NOMO-1 (cell line): ENCODE results near the gene TUBG2.
"Not testable (repeated sequence)": the region's sequence is repeated elsewhere in the genome, so short reads cannot be mapped to it uniquely, and the experiment has no call there.

ENCODE experiments used
- DNase-seq, 2 experiments: peaks; one replicate each; lab custom pipeline; 2025; ENCODE audit not compliant: unreplicated experiment in 2 of 2; lab: John Stamatoyannopoulos, UW

Gene TUBG2

DNA sequence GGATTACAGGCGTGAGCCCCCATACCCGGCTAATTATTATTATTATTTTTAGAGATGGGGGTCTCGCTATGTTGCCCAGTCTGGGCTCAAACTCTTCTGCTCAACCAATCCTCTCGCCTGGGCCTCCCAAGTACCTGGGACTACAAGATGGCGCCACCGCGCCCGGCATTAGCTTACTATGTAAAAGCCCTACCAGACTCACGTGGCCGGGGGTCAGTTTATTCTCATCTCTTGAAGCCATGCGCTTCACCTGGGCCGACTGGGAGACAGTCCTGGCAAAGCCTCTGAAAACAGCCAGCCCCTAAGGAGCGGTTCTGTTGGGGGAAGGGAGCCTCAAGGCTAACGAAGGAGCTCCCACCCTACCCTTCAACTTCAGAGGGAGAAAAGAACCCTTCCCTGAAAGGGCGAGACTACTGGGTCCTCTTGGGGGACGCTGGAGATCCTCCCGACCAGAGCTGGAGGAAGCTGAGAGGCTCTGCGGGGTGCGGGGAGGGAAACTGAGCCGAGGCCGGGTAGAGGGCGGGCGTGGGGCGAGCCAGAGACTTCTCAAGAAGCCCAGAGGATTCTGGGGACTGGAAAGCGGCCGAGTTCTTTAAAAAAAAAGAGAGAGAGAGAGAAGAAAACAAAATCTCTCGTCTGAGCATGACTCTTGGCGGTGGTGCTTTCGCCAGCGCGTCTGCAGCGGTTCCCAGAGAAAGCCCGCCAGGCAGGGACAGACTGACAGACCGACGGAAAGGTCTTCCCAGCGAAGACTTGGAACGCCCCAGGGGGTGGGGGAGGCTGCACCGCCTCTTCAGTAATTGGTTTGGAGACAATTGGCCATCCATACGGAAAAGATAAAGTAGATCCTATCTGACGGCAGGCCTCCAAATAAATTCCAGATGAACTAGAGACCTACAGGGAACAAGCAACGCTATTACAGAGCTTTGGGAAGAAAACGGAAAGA lies 5.6 kb upstream of the TUBG2 start:
- no peak for DNase-seq

DNA sequence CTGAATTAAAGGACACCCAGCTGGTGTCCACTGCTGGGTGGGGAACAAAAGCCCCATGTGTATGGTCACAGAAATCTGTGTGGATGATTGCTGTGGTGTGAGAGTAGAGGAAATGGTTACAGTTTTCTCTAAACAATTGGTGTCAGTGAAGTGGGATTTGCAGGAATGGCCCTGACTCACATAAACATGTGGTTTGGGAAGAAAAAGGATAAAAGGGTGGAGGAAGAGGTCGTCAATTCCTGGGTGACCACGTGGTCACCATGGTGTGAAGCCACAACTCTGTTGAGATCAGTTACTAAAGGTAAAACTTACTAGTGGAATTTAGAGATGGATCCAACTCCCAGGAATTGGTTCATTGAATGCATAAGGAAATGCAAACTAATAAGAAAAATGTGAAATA lies 3.6 kb upstream of the TUBG2 start:
- no peak for DNase-seq

DNA sequence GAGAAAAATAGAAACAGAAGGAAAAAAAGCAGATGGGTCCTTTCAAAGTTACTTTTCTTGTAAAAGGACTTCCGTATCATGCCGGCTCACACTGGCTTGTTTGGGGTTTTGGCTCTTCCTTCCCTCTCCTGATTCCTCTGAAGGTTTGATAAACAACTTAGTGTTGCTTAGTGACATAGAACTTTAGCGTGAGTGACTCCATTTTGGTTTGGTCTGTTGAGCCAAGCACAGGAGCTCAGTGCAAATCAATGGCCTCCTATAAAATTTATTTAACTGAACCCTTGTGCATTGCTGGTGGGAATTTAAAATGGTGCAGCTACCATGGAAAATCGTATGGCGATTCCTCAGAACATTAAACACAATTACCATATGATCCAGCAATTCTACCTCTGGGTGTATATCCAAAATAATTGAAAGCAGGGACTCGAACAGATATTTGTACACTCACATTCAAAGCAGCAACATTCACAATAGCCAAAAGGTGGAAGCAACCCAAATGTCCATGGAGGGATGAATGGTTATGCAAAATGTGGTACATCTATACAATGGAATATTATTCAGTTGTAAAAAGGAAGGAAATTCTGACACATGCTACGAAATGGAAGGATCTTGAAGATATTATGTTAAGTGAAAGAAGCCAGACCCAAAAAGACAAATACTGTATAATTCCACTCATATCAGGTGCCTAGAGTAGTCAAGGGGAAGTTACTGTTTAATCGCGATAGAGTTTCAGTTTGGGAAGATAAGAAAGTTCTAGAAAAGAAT lies 1.1 kb upstream of the TUBG2 start:
- no peak for DNase-seq

DNA sequence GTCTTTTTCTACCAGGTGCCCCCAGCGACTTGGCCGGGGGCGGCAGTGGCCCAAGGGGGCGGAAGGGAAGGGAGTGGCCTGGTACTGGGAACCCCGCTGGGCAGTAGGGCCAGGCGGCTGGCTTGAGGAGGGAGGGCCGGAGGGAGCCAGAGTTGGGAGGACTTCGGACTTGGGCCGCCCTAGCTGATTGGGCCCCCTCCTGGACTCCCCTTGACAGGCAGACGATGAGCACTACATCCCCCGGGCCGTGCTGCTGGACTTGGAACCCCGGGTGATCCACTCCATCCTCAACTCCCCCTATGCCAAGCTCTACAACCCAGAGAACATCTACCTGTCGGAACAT lies 819 bp downstream of the TUBG2 start:
- not testable (repeated sequence) for DNase-seq

DNA sequence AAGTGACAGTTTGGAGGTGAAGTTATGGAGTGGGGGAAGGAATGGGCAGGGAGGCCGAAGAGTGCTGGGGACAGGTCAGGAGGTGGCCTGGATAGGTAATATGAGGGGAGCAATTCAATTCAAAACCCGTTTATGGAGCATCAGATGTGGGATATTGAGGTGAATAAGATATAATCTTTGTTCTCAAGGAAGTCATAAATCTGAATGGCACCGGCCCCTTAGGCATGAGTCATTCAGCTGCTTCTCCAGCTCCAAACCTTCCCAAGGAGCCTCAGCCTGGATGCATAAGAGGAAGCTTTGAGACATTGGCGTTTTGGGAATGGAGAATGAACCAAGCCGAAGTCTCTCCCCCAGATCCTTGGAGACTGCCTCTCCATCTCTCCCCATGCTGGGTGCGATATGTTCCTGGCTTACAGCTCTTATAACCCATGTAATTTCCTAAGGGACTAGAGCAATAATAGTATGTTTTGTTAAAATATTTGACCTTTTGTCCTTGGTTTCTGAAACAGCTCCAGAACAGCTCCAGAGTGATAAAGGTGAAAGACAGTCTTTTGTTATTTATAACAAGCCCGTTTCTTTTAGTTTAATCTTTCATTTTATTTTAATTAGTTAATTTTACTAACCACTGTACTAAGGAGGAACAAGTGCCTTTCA lies 1.7 kb downstream of the TUBG2 start:
- no peak for DNase-seq

DNA sequence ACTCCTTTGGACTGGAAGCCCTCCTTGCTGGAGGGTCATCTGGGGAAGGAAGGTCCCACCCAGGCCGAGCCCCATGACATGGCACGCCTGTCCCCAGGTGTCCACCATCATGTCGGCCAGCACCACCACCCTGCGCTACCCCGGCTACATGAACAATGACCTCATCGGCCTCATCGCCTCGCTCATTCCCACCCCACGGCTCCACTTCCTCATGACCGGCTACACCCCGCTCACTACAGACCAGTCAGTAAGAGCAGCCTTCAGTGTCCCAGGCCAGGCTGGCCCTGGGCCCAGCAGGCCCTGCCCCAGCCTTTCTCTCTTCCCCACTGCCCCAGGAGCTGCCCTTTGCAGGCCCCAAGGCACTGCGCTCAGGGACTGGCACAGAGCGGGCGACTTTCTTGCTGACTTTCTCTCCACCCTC lies 6.5 kb downstream of the TUBG2 start:
- DNase-seq: no peak

DNA sequence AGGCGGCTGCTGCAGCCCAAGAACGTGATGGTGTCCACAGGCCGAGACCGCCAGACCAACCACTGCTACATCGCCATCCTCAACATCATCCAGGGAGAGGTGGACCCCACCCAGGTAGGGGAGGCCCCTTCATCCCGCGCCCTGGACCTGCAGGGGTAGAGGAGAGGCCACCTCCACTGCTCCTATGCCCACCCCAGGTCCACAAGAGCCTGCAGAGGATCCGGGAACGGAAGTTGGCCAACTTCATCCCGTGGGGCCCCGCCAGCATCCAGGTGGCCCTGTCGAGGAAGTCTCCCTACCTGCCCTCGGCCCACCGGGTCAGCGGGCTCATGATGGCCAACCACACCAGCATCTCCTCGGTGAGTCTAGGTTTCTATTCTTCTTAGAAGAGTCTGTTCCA lies 7.0 kb downstream of the TUBG2 start:
- DNase-seq: not testable (repeated sequence)

DNA sequence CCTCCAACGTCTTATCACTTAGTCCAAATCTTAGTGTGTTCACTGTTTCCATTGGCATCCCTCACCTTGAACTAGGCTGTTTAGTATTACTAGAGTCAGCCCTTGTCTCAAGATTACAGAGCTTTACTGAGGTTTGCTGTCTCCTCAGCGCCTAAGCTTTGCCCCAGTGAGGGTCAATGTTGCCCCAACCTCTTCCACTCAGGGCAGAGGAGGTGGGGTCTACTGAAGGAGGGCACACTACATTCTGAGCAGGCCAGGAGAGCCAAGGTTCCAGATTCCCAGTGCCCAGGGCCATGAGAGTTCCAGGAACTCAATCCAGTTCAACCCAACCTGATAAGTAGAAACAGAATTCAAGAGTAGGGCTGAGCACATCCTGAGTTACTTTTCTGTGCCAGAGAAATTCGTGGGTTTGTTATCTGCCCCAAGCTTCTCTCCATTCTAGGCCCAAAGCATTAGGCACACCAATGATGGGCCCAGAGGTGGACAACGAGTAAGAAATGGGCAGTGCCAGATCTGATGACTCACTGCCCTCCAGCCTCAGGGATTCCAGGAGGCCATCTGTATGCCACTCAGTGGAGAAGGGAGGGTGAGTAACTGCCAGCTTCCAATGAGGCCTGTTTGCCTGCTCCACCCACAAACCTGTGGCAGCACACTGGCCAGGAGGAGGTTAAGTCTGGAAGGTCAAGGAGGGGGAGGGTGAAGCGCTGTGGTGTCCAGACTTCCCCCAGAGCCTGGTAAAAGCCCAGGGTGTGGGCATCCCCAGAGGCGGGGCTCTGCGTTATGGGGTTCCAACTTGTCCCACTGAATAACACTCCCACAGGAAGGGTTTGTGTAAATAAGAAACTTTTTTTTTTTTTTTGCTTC lies 8.2 kb downstream of the TUBG2 start:
- no peak for DNase-seq

DNA sequence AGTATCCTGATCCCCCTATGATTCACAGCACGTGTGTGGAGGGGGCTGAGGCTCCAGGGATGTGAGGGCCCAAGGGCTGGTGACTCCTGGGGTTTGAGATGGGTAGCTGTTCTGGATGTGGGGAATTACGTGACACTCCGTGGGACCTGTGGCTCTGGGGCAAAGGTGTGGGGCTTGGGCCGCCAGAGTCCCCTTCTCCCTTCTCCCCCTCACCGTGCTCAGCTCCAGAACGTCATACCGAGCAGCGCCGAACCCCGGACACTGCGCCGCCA lies 10.6 kb downstream of the TUBG2 start:
- no peak for DNase-seq

DNA sequence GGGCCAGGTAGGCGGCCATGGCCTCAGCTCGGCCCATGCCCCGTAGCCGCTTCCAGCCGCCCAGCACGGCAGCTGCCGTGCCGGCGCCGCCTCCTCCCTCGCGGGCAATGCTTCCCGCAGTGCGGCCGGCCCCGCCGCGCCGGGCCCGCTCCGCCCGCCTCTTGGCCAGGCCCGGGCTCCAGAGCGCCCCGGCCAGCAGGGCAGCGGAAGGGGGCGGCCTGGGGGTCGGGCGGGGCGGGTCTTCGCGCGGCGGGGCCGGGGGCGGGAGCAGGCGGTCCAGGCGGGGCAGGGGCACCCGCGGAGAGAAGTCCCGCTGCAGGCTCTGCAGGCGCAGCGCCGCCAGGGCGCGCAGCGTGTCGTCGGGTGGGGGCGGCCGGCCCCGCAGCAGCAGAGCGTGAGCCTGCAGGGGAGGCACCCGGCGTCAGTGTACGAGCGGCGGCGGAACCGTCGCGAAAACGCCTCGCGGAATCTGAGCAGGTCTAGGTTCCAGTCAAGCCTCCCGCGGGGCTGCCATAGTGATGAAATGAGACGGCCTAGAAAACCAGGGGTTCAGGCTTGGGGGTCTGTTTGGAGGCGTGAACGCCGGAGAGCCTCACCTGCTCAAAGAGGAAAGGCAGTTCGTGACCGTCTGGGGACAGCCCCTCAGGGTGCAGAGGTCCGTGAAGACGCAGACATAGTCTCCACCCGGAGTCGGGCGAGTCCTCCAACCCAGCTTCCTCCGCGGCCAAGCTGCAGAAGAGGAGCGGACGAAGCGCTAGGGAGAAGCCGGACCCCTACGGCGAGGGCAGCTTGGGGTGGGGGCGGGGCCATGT lies 11.1 kb downstream of the TUBG2 start:
- DNase-seq: no peak

DNA sequence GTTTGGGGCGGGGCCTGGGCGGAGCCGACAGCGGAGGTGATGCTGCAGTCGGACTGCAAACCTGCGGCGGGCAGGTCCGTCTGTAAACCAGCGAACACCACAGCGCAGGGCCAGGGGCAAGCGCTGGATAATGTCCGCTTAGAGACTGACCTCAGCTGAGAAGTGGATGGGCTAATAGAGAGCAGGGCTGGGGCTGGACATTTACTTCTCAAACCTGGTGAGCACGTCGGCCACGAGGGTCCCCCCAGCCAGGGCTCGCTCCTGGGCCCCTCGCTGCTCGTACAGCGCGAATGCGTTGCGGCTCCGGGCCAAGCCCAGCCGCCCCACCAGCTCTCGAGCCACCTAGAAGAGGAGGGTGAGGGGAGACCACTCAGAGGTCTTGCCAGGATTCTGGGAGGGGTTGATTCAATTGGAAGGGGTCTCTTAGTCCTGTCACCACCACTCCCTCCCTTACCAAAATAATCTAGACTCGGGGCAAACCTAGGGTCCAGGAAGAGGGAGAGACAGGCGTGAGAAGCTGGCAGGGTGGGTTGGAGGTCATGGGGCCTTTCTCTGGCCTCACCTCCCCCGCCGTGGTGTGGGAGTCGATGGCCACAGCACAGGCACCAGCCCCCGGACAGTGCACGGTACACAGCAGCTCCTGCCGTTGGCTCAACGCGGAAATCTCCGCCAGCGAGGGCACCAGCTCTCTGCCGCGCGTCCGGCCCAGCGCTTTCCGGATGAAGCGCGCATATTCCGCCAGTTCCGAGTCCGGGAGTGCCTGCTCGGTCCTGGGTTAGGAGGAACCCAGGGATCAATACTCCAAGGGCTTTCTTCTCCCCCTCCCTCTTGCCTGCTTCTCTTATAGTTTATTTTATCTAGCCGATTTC lies 11.9 kb downstream of the TUBG2 start:
- DNase-seq: no peak

DNA sequence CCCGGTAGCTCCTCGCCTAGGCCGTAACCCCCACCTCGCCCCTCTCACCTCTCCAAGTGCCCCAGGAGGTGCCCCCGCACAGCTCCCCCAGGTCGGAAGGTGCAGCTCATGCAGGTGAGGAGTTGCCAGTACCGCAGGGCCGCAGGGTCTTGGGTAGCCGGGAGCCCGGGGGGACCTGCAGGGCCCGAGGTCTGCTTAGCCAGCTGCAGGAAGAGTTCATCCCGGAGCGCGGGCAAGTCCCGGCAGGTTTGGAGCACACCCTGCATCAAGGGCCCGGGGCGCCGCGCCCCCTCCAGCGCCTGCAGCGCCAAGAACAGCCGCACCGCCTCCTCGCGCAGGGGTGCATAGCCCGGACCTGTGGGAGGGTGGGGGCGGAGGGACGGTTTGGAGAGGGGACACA lies 13.0 kb downstream of the TUBG2 start:
- no peak for DNase-seq

DNA sequence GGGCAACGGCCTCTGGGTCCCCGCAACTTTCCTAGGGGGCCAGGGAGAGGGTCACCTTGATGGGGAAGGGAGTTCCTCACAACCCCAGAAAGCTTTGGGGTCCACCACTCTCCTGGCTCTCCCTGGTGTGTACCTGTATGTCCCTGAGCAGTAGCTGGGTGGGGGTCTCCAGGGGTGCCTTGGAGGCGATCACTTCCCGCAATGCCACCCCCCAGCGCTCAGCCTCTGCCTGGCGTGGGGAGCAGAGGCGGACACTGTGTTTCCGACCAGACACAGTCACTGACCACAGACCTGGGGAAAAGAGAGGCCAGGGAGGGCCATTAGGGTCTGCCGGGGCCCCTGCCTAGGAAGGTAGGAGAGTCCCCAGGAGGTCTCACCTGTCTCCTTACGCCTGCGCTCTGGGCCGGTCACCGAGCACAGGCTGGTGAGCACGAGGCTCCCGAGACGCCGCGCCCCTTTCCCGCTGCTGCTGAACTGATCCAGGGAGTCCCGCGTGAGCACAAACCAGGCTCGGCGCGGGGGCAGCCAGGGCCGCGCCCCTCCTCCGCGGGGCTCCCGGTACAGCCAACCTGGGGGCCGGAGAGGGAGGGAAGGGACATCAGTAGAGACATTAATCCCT lies 14.3 kb downstream of the TUBG2 start:
- no peak for DNase-seq

DNA sequence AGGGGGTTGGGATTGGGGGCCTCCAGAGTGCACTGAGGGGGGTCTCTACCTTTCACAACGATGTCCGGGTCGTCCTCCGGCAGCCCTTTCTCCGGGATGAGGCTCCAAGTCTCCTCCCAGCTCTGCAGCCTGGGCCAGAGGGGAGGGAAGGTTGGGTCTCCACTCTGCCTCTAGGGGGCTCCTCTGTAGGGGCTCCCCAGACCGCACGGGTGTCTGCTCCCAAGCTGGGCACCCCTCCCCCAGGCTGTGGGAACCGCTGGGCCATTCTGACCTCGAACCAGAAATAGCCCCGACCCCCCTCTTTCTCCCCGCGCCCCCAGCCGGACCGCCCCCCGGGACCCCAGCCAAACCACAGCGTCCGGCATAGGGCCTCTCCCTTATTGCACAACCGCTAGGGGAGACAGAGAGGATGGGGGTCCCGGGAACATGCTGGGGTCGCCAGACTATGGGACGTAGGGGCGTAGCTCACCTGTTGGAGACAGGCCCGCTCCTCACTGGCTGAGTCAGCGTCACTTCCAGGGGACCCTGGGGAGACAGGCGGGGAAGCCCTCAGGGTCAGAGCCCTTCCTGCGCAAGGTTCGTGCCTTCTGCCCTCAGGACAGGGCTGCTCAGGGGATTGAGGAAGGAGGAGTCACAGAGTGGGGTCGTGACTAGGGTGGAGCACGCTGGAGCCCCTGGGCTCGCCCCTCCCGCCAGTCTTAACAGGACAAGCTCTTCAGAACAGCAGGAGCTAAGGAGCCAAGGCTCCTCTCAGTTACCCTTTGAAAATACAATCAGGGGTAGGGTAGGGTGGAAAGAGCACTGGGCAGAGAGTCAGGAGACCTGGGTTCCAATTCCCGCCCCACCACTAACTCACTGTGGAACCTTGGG lies 15.0 kb downstream of the TUBG2 start:
- DNase-seq: peak in 1 of 2 experiments; percentile 14

DNA sequence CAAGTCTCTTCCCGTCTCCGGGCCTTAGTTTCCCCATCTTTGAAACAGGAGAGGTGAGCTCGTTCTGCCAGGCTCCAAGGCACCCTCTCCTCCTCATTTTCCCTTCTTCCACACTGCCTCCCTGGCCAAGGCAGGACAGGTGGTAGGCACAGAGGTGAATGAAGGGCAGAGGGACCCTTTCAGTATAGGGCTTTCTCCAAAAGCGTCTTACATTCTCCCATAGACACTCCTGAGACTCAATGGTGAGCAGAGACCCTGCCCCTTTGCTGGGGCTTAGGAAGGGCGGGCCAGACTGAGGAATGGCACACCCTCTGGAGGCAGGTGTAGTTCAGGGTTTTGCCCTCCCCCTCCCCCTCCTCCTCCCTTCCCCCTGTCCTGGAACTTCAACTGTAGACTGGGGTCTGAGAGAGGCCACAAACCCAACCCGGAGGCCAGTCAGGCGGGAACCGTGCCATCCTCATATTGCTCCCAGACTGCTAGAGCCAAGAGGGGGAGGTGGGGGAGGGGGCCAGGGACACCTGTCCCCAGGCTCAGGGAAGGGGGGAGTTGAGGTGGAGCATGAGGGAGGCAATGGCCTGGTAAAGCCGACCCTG lies 15.8 kb downstream of the TUBG2 start:
- no peak for DNase-seq

DNA sequence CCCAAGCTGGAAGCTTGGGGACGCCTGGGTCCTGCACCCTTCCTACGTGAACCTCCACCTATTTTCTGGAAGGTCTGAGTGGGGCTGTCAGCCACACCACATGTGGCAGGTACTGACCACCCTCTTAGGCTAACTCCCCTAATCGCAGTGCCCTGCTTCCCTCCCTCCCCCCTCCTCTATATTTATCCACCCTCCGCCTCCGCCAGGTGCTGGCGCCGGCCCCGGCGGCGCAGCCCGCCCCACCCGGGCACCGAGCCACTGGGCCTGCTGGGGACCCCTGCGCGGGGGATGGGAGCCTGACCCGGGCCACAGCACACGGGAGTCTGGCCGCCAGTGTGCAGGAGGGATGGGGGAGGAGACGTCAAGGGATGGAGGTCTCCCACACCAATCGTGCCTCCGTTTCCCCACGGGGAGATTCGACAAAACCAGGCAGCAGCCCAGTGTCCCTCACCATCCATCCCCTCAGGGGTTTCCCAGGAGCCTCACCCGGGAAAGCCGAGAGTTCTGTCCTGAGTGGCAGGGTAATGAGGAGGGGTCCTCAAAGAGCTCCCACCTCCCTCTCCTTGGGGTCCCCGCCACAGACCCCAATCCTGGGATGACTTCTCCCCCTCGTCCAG lies 16.4 kb downstream of the TUBG2 start:
- no peak for DNase-seq

DNA sequence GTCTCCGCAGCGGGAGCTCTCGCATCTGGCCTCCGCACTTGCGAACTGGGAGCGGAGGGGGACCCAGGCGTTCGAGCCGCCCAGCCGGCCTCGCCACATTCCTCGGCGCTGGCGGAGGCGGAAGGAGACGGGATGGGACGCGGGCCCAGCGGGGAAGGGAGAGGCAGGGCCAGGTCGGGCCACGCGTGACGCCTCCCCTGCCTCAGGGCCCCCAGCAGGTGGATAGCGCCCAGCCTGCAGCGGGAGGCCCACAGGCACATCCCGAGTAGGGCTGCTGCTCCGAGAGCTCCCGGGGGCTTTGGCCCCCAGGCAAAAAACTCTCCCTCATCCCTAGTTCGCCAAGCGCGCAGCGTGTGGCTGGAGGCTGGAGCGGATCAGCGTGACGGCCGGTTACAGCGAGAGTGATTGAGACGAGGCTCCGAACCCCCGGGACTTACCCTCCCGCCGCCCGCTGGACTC lies 16.9 kb downstream of the TUBG2 start:
- DNase-seq: no peak
